Fibroblast of mammary gland (primary cell): Measurements from ENCODE around the gene TOX2.

Experiments
- DNase-seq: peaks from one replicate; pipeline ENCODE4 v3.0.0-alpha.2; 2010; ENCODE audit warnings: low read depth
- H3K4me3 ChIP-seq: 2 replicates; pipeline ENCODE4 v1.5.1; 2011; ENCODE audit warnings: low read depth, mild to moderate bottlenecking, low read length, moderate library complexity; ENCODE audit not compliant: control insufficient read depth
- CTCF ChIP-seq: conservative IDR thresholded peaks from 2 replicates; pipeline ENCODE4 v1.5.1; 2011; ENCODE audit warnings: low read depth, low read length, inconsistent platforms; ENCODE audit not compliant: control insufficient read depth, insufficient read depth

TOX2 gene

GRCh38 chr20:44053046-44053445, 138.4 kb downstream of the TOX2 start:
- no peak overlapping the region for H3K4me3 ChIP-seq
- no peak for TF ChIP-seq CTCF
- no peak for DNase-seq

- no peak overlapping the region for H3K4me3 ChIP-seq
- DNase-seq, result no peak
- no peak for TF ChIP-seq CTCF
Measured at GRCh38 chr20:44054118-44054517, 139.5 kb downstream of the TOX2 start.

GRCh38 chr20:44054849-44055248, 140.2 kb downstream of the TOX2 start:
- no peak for TF ChIP-seq CTCF
- no peak overlapping the region for H3K4me3 ChIP-seq
- no peak for DNase-seq

GRCh38 chr20:44056010-44056698, 141.5 kb downstream of the TOX2 start:
- TF ChIP-seq CTCF, result peak; percentile 15
- DNase-seq, result no peak
- no peak overlapping the region for H3K4me3 ChIP-seq

- DNase-seq, result peak; percentile 85
- H3K4me3 ChIP-seq, result no peak overlapping the region
- TF ChIP-seq CTCF, result no peak
Measured at GRCh38 chr20:44057698-44058675, 143.3 kb downstream of the TOX2 start.

GRCh38 chr20:44064501-44065400, 150.1 kb downstream of the TOX2 start:
- DNase-seq, result no peak
- no peak for TF ChIP-seq CTCF
- no peak overlapping the region for H3K4me3 ChIP-seq
